Measurements from ENCODE around the gene BPIFA2.
"Not testable (repeated sequence)": the region's sequence is repeated elsewhere in the genome, so short reads cannot be mapped to it uniquely, and the experiment has no call there.

GRCh38 chr20:33185031-33185590 lies 17.2 kb downstream of the BPIFA2 start:
- not testable (repeated sequence) for TF ChIP-seq POLR2AphosphoS5 (IDR thresholded peaks at IDR 0.05; ENCODE audit: borderline replicate concordance, low read depth, low read length); EZH2 (IDR thresholded peaks at IDR 0.05)

Data from SK-N-MC (cell line).